GM20000 (cell line): ENCODE results near the gene AOPEP.

Experiments
- DNase-seq: peaks from one replicate; pipeline ENCODE4 v3.0.0; 2012; ENCODE audit warnings: low spot score
- CTCF ChIP-seq: IDR thresholded peaks from 2 replicates; pipeline ENCODE4 v1.5.1; 2012; ENCODE audit warnings: mild to moderate bottlenecking, control low read depth; ENCODE audit errors: extremely low read depth, missing control alignments

AOPEP gene

DNA sequence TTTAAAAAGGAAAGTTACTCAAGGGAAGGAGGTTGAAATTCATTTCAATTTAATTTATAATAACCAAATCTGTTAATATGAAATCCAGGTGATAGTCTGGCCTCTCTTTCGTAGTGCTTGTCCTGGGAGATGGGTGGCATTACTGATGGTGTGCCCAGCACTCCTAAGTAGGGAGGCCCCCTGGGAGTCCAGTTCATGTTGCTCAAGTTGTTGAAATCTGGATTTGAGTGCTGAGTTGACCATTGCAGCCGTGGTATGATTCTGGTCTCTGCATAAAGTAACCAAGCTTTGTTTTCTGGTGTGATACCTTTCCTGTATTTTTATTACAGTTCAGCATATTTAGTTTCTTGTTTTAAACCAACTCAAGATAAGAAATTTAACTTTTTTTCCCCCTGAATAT lies 303.2 kb downstream of the AOPEP start:
- TF ChIP-seq CTCF: no peak
- DNase-seq: no peak

DNA sequence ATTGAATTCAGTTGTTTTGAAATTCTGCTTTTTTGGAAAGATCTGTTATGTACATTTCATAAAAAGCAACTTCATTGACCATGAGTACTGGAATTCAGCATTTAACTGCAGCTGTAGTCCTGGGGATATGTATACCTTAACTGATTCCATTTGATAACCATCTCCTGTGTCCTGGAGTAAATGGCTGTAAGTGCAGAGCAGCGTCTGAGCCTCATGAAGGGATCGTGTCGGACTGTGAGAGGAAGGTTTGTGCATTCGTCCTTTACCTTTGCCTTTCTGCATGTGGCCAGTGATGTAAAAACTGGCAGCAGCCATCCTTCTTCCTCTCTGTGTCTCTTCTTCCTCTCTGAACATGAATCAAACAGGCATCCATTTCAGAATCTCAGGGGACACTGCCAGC lies 303.8 kb downstream of the AOPEP start:
- DNase-seq: no peak
- no peak for TF ChIP-seq CTCF

- TF ChIP-seq CTCF: no peak
Observed at GRCh38 chr9:95030920-95031642, 304.6 kb downstream of the AOPEP start.

GRCh38 chr9:95031711-95032461 lies 305.4 kb downstream of the AOPEP start:
- no peak for DNase-seq
- TF ChIP-seq CTCF: no peak

More at GRCh38 chr9:95030920-95031642, 304.6 kb downstream of the AOPEP start:
- no peak for DNase-seq

- no peak for TF ChIP-seq CTCF
- DNase-seq: no peak
Observed at GRCh38 chr9:95032580-95033341, 306.3 kb downstream of the AOPEP start.

DNA sequence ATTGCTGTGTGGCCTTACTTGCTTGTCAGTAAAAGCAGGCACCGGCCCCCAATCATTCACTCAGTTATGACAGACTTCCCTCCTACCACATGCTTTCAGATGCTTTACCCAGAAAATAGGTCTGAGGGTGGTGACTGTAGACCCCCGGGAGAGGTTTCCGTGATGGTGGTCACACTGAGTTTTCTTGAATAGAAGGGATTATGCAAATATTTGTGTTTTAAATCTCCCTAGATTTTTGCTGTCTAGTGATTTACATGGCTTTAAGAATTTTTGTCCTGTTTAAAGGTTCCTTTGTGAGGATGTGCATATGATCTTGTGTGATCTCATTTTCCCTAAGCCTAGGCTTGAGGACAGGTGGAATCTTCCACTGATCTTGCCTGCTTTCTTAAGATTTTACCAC lies 309.3 kb downstream of the AOPEP start:
- no peak for DNase-seq
- TF ChIP-seq CTCF: no peak

- DNase-seq: no peak
- TF ChIP-seq CTCF: no peak
Observed at GRCh38 chr9:95036676-95037075, 310.2 kb downstream of the AOPEP start.
